Activated naive CD4-positive, alpha-beta T cell (primary cell): ENCODE measurements around the gene ALKBH6.
A peak's percentile ranks its signal among the peaks of the same experiment; 100 is the strongest.
"Not testable (repeated sequence)": the region's sequence is repeated elsewhere in the genome, so short reads cannot be mapped to it uniquely, and the experiment has no call there.

ENCODE experiments used
- DNase-seq, 4 experiments: peaks; one replicate each; lab custom pipeline; 2025; lab: John Stamatoyannopoulos, UW

Gene ALKBH6

GRCh38 chr19:35992907-35993765 lies 20.9 kb downstream of the ALKBH6 start:
- no peak for DNase-seq

- no peak for DNase-seq
Observed at GRCh38 chr19:35991731-35992450, 22.1 kb downstream of the ALKBH6 start.

GRCh38 chr19:35990771-35991730 lies 23.0 kb downstream of the ALKBH6 start:
- no peak for DNase-seq

GRCh38 chr19:35990156-35990555 lies 23.9 kb downstream of the ALKBH6 start:
- no peak for DNase-seq

GRCh38 chr19:35988824-35989223 lies 25.2 kb downstream of the ALKBH6 start:
- no peak for DNase-seq

GRCh38 chr19:35987571-35987896 lies 26.5 kb downstream of the ALKBH6 start:
- DNase-seq: no peak

GRCh38 chr19:35986664-35987570 lies 27.1 kb downstream of the ALKBH6 start:
- peak in 1 of 4 experiments; percentile 13 for DNase-seq

- no peak for DNase-seq
Observed at GRCh38 chr19:35986111-35986510, 27.9 kb downstream of the ALKBH6 start.

- no peak for DNase-seq
Observed at GRCh38 chr19:35983177-35983576, 30.8 kb downstream of the ALKBH6 start.

GRCh38 chr19:35980997-35981396 lies 33.0 kb downstream of the ALKBH6 start:
- DNase-seq: not testable (repeated sequence)

GRCh38 chr19:35978832-35979365 lies 35.1 kb downstream of the ALKBH6 start:
- no peak for DNase-seq

- DNase-seq: no peak
Observed at GRCh38 chr19:35978271-35978670, 35.7 kb downstream of the ALKBH6 start.

- no peak for DNase-seq
Observed at GRCh38 chr19:35977446-35978222, 36.4 kb downstream of the ALKBH6 start.

- no peak for DNase-seq
Observed at GRCh38 chr19:35975608-35976214, 38.3 kb downstream of the ALKBH6 start.

- DNase-seq: no peak
Observed at GRCh38 chr19:35973487-35973886, 40.5 kb downstream of the ALKBH6 start.

- no peak for DNase-seq
Observed at GRCh38 chr19:35966771-35967170, 47.2 kb downstream of the ALKBH6 start.

- peak in 2 of 4 experiments; percentile 9 to 34 for DNase-seq
Observed at GRCh38 chr19:35963514-35963913, 50.5 kb downstream of the ALKBH6 start.

GRCh38 chr19:35960432-35960972 lies 53.5 kb downstream of the ALKBH6 start:
- DNase-seq: no peak

GRCh38 chr19:35959968-35960320 lies 54.1 kb downstream of the ALKBH6 start:
- no peak for DNase-seq
